CD14-positive monocyte (primary cell): ENCODE data around the gene CHRNA3. TPM values are rescaled to one million over a fixed set of nuclear protein-coding genes. Genes with fewer than 3 reads are reported as not detected.

Experiments
- DNase-seq, 3 donors: peaks; one replicate each; pipeline ENCODE4 v3.0.0-alpha.2; 2011 to 2022
- H2AFZ ChIP-seq: 2 replicates; pipeline ENCODE4 v1.6.0; 2012; ENCODE audit warnings: mild to moderate bottlenecking, low read depth, low read length, inconsistent platforms; ENCODE audit not compliant: insufficient read depth, poor library complexity, severe bottlenecking
- H3K27ac ChIP-seq, 2 donors: 1 replicate in 1 of 2; 2 replicates in 1 of 2; pipeline ENCODE4 v1.5.1; 2012 to 2013; ENCODE audit warnings: low read length in 2 of 2, control low read depth in 1 of 2, inconsistent platforms in 1 of 2, low read depth in 1 of 2, mild to moderate bottlenecking in 1 of 2
- H3K27me3 ChIP-seq, 2 donors: one replicate each; pipeline versions ENCODE4 v1.6.0 to v1.6.1; 2011 to 2013; ENCODE audit warnings: low read length in 2 of 2; ENCODE audit not compliant: control insufficient read depth in 2 of 2, insufficient read depth in 2 of 2
- H3K36me3 ChIP-seq, 2 donors: replicated peaks in 1 of 2; 1 replicate in 1 of 2; 2 replicates in 1 of 2; pipeline versions ENCODE4 v1.5.1 to v1.6.1; 2012 to 2013; ENCODE audit warnings: low read length in 2 of 2, control low read depth in 1 of 2, inconsistent platforms in 1 of 2, mild to moderate bottlenecking in 1 of 2; ENCODE audit not compliant: insufficient read depth in 2 of 2, control insufficient read depth in 1 of 2
- H3K4me1 ChIP-seq, 2 donors: 1 replicate in 1 of 2; 2 replicates in 1 of 2; pipeline versions ENCODE4 v1.5.1 to v1.6.1; 2012 to 2013; ENCODE audit warnings: low read length in 2 of 2, control low read depth in 1 of 2, inconsistent platforms in 1 of 2, mild to moderate bottlenecking in 1 of 2, moderate library complexity in 1 of 2; ENCODE audit not compliant: insufficient read depth in 2 of 2, control insufficient read depth in 1 of 2
- H3K4me2 ChIP-seq: replicated peaks from 2 replicates; pipeline ENCODE3; 2012; ENCODE audit warnings: low read length, moderate library complexity, mild to moderate bottlenecking; ENCODE audit not compliant: poor library complexity, severe bottlenecking; ENCODE audit errors: extremely low read depth
- H3K4me3 ChIP-seq, 3 experiments: fragments of 200-600 bp in 1 of 3; sonication (generic) in 1 of 3; replicated peaks in 1 of 3; 1 replicate in 2 of 3; 2 replicates in 1 of 3; pipeline ENCODE4 v1.5.1; 2011 to 2013; ENCODE audit warnings: low read length in 3 of 3, mild to moderate bottlenecking in 3 of 3, control low read depth in 2 of 3, low read depth in 2 of 3, inconsistent platforms in 1 of 3, moderate library complexity in 1 of 3
- H3K79me2 ChIP-seq: 2 replicates; pipeline ENCODE4 v1.6.0; 2012; ENCODE audit warnings: mild to moderate bottlenecking, control low read depth, inconsistent platforms, low read length, moderate library complexity; ENCODE audit not compliant: insufficient read depth
- H3K9ac ChIP-seq: 2 replicates; pipeline ENCODE4 v1.6.0; 2017; ENCODE audit warnings: low read length, mild to moderate bottlenecking; ENCODE audit not compliant: insufficient read depth, poor library complexity, severe bottlenecking
- H3K9me3 ChIP-seq, 2 donors: replicated peaks in 1 of 2; 1 replicate in 1 of 2; 2 replicates in 1 of 2; pipeline versions ENCODE4 v1.5.1 to v1.6.1; 2012 to 2013; ENCODE audit warnings: low read length in 2 of 2, control low read depth in 1 of 2; ENCODE audit not compliant: control insufficient read depth in 1 of 2, insufficient read depth in 1 of 2
- H4K20me1 ChIP-seq: 2 replicates; pipeline ENCODE4 v1.6.0; 2012; ENCODE audit warnings: mild to moderate bottlenecking, low read length, control low read depth, moderate library complexity; ENCODE audit not compliant: insufficient read depth
- H3K27ac Mint-ChIP-seq, 7 donors: one replicate each; pipeline ENCODE4 v1.8.0; 2020; ENCODE audit warnings: mild to moderate bottlenecking in 7 of 7, mixed read lengths in 7 of 7, moderate library complexity in 6 of 7, inconsistent platforms in 2 of 7
- H3K27me3 Mint-ChIP-seq, 3 donors: one replicate each; pipeline ENCODE4 v1.8.0; 2021 to 2022; ENCODE audit warnings: low read depth in 3 of 3, mild to moderate bottlenecking in 3 of 3, mixed read lengths in 3 of 3, moderate library complexity in 3 of 3, inconsistent platforms in 1 of 3
- H3K36me3 Mint-ChIP-seq, 2 donors: one replicate each; pipeline ENCODE4 v1.8.0; 2020; ENCODE audit warnings: mixed read lengths in 2 of 2, inconsistent platforms in 1 of 2, mild to moderate bottlenecking in 1 of 2
- H3K4me1 Mint-ChIP-seq: one replicate; pipeline ENCODE4 v1.8.0; 2020; ENCODE audit warnings: mild to moderate bottlenecking, mixed read lengths
- H3K4me3 Mint-ChIP-seq, 2 donors: one replicate each; pipeline ENCODE4 v1.8.0; 2020; ENCODE audit warnings: mild to moderate bottlenecking in 2 of 2, mixed read lengths in 2 of 2, moderate library complexity in 1 of 2
- H3K9me3 Mint-ChIP-seq, 7 donors: one replicate each; pipeline ENCODE4 v1.8.0; 2020 to 2022; ENCODE audit warnings: mixed read lengths in 7 of 7, mild to moderate bottlenecking in 6 of 7, moderate library complexity in 6 of 7, inconsistent platforms in 2 of 7
- WGBS: methylation state at CpG from one replicate; pipeline ENCODE4 v1.1.5; 2013; ENCODE audit warnings: missing lambda C conversion rate; ENCODE audit not compliant: insufficient coverage; 5-methylcytosine and 5-hydroxymethylcytosine counted together
- intact Hi-C, 2 donors: fragments of 100-400 bp; cut with micrococcal nuclease; formaldehyde crosslinking; loops; one replicate each; pipeline versions ENCODE4 v1.15.0 to v1.15.1; 2023
- polyA plus RNA-seq, 3 donors: library from polyadenylated mRNA; depleted of rRNA in 1 of 3; unstranded in 2 of 3; stranded (reverse) in 1 of 3; fragments of 300-500 nt in 2 of 3; fragments of >200 nt in 1 of 3; fragmentation: Illumina TruSeq in 2 of 3; gene quantifications; 1 replicate in 2 of 3; 2 replicates in 1 of 3; pipeline ENCODE4 v1.2.3, GENCODE V29; 2012 to 2021
- small RNA-seq: library from RNA; depleted of rRNA; stranded (forward); fragments of <200 nt; gene quantifications from one replicate; pipeline ENCODE3, GENCODE V24; 2012; ENCODE audit warnings: low read depth; ENCODE audit not compliant: insufficient read length
- TF ChIP-seq, protein P1 (sequence below): fragments of 200-600 bp; IDR thresholded peaks from one replicate; pipeline ENCODE4 v1.8.0; 2022; ENCODE audit warnings: antibody characterized with exemption, mild to moderate bottlenecking

The CHRNA3 gene
- polyA plus RNA-seq, 3 donors, result not detected

- WGBS, result 95% methylated on average over 2 of the region's 3 CpGs
- H3K27me3 ChIP-seq, result no peaks in the 10 kb centered on the region
- intact Hi-C loops, result no loop called here
- no peak for DNase-seq
- no peaks in the 10 kb centered on the region for H3K9me3 ChIP-seq
- H3K4me2 ChIP-seq, result no peak overlapping the region
- Mint-ChIP-seq H3K27ac (peak overlapping the region in 1 of 7 donors; percentile 45), H3K9me3 (no peaks in the 10 kb centered on the region), H3K27me3 (peaks cover 0 to 7% (median 6%) of the 10 kb centered on the region in 3 donors), H3K4me1 (peaks cover 2% of the 10 kb centered on the region), H3K36me3 (peaks cover 48 to 54% of the 10 kb centered on the region in 2 donors), H3K4me3 (no peak overlapping the region)
- peaks cover 50 to 54% of the 10 kb centered on the region in 2 donors for H3K36me3 ChIP-seq
- no peak overlapping the region for H3K27ac ChIP-seq
- no peak overlapping the region for H3K9ac ChIP-seq
- no peaks in the 10 kb centered on the region for H3K4me1 ChIP-seq
- no peak overlapping the region for H2AFZ ChIP-seq
- no peaks in the 10 kb centered on the region for H3K79me2 ChIP-seq
- H3K4me3 ChIP-seq, result no peak overlapping the region
- H4K20me1 ChIP-seq, result peaks cover 35% of the 10 kb centered on the region
- TF ChIP-seq, protein P1, sequence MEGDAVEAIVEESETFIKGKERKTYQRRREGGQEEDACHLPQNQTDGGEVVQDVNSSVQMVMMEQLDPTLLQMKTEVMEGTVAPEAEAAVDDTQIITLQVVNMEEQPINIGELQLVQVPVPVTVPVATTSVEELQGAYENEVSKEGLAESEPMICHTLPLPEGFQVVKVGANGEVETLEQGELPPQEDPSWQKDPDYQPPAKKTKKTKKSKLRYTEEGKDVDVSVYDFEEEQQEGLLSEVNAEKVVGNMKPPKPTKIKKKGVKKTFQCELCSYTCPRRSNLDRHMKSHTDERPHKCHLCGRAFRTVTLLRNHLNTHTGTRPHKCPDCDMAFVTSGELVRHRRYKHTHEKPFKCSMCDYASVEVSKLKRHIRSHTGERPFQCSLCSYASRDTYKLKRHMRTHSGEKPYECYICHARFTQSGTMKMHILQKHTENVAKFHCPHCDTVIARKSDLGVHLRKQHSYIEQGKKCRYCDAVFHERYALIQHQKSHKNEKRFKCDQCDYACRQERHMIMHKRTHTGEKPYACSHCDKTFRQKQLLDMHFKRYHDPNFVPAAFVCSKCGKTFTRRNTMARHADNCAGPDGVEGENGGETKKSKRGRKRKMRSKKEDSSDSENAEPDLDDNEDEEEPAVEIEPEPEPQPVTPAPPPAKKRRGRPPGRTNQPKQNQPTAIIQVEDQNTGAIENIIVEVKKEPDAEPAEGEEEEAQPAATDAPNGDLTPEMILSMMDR, result no peak
Measured at GRCh38 chr15:78550815-78551214, 70.0 kb downstream of the CHRNA3 start.

DNA sequence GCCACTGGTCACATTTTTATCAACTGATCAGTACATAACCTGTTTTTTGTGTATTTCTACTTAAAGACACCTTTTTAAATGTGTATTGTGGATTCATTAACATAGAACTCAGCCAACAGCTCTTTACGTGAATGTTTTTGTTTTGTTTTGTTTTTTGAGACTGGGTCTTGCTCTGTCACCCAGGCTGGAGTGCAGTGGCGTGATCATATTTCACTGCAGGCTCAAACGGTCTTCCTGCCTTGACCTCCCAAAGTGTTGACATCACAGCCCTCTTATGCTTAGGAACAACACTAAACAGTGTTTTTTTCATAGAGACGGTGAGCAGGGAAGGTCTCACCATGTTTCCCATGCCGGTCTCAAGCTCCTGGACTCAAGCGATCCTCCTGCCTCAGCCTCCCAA is 70.6 kb downstream of the CHRNA3 start:
- no peaks in the 10 kb centered on the region for H3K9me3 Mint-ChIP-seq
- TF ChIP-seq, protein P1, result no peak
- Histone ChIP-seq H3K79me2 (no peaks in the 10 kb centered on the region), H3K4me2 (no peak overlapping the region), H3K36me3 (peaks cover 56 to 60% of the 10 kb centered on the region in 2 donors), H3K9ac (no peak overlapping the region), H3K4me3 (no peak overlapping the region), H4K20me1 (peaks cover 40% of the 10 kb centered on the region), H3K27ac (no peak overlapping the region), H2AFZ (no peak overlapping the region), H3K27me3 (no peaks in the 10 kb centered on the region), H3K9me3 (no peaks in the 10 kb centered on the region), H3K4me1 (no peaks in the 10 kb centered on the region)
- H3K36me3 Mint-ChIP-seq, result peaks cover 55 to 60% of the 10 kb centered on the region in 2 donors
- intact Hi-C loops, result no loop called here
- peaks cover 2% of the 10 kb centered on the region for H3K4me1 Mint-ChIP-seq
- H3K27me3 Mint-ChIP-seq, result peaks cover 0 to 6% (median 3%) of the 10 kb centered on the region in 3 donors
- peak overlapping the region in 2 of 7 donors; percentile 42 to 60 for H3K27ac Mint-ChIP-seq
- no peak for DNase-seq
- no peak overlapping the region for H3K4me3 Mint-ChIP-seq
- 95% methylated on average over 3 of the region's 6 CpGs for WGBS

Small RNA genes lying within 50 kb of the gene (small RNA-seq; reads per million reads assigned to genes)
- not detected for gene AC067863.2

Other genes with a start within 250 kb of the CHRNA3 start
- gene IREB2, start 182.8 kb downstream of the CHRNA3 start, polyA plus RNA-seq, result 10 to 100 TPM; 11.7 to 25.5 (median 16.7) TPM
- gene HYKK, start 113.4 kb downstream of the CHRNA3 start, polyA plus RNA-seq, result under 1 TPM in 1 of 3 donors, not detected in 2; 0.04 TPM
- 100 to 1,000 TPM; 121 to 421 (median 406) TPM for gene PSMA4, start 80.6 kb downstream of the CHRNA3 start, polyA plus RNA-seq
- under 1 TPM in 1 of 3 donors, not detected in 2; 0.19 TPM for gene CHRNA5, start 55.5 kb downstream of the CHRNA3 start, polyA plus RNA-seq
- gene CHRNB4, start 20.2 kb upstream of the CHRNA3 start, polyA plus RNA-seq, result not detected
- gene ADAMTS7, start 190.5 kb upstream of the CHRNA3 start, polyA plus RNA-seq, result not detected